HG03521 (cell line): ENCODE data around the gene RIPPLY2.
"Not testable (repeated sequence)": the region's sequence is repeated elsewhere in the genome, so short reads cannot be mapped to it uniquely, and the experiment has no call there.

Experiments used
- ATAC-seq: cut with Tn5 transposase; IDR thresholded peaks from one replicate; pipeline ENCODE4 v1.9.1; 2021; ENCODE audit warnings: mild to moderate bottlenecking, moderate library complexity; ENCODE audit not compliant: unreplicated experiment

Gene RIPPLY2, protein sequence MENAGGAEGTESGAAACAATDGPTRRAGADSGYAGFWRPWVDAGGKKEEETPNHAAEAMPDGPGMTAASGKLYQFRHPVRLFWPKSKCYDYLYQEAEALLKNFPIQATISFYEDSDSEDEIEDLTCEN

DNA sequence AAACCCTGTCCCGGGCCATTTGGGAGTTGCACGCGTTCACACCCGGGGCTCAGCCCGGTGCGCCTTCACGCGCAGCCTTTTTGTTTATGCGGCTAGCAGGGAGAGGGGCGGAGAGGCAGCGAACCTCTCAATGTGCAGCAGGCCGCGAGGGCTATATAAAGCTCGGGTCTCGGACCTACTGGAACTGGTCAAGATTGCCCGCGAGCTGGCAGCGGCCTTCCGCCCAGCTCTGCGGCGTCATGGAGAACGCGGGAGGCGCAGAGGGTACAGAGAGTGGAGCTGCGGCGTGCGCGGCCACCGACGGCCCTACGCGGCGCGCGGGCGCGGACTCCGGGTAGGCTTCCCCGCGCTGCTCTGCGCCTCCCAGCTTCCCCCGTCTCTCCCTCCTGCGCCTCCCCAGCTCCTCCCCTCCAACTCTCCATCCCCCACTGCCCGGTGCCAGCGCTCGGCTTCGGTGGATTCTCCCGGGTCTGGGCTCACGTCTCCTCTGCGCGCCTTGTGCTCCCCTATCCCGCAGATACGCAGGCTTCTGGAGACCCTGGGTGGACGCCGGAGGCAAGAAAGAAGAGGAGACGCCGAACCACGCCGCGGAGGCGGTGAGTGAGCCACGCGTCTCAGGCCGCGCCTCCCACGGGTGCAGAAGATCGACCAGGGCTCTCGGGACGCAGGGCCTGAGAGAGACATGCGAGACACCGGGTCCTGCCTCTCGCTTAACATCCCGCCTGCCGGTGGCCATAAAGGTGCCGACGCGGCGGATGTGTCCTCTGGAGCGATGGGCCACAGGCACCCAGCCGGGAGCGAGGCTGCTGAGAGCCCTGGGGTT lies at the start of gene RIPPLY2:
Gene RIPPLY2 (plus strand): TSS at position 183 of the 823 bp plus-strand sequence. CDS start 57 bp downstream, at position 240.
- ATAC-seq, result no peak

DNA sequence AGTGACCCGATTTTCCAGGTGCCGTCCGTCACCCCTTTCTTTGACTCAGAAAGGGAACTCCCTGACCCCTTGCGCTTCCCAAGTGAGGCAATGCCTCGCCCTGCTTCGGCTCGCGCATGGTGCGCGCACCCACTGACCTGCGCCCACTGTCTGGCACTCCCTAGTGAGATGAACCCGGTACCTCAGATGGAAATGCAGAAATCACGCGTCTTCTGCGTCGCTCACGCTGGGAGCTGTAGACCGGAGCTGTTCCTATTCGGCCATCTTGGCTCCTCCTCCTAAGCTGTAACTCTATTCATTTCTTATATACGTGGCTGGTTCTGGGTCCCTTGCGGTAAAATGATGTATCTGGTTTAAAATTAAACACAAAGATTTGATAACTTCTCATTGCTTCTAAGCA lies 49.7 kb upstream of the RIPPLY2 start:
- ATAC-seq, result not testable (repeated sequence)

DNA sequence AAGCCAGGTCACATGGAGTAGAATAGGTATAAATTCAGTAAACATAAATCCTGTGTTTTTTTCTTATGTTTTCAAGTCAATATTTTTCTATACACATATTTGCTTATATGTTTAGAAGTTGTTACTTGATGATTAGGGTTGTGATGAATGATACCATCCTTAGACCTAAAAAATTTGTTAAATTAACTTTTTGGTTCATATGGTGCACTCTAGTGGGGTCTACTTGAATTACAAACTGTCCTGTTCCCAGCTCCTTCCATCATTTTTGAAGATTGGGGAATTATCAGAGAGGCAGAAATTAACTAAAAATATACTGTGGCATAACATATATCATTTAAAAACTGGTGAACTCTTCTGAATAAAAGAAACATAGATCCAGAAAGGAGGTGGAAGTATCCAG lies 48.3 kb upstream of the RIPPLY2 start:
- ATAC-seq, result no peak

DNA sequence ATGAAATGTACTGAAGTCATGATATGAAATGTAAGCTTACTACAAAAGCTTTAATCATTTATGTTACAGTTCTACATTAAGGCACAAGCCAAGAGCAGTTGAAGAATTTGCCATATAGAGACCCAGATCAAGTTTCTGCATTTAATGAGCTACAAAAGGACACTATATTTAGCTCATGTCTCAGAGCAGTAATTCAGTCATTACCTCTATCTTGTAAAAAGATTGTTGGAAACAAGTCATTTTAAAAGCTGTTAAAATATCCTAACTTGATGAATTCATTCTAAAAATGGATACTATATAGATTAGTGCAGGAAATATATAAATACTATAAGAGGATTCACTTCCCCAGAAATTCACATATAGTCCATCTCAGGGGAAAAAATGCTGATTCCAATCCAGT lies 45.2 kb upstream of the RIPPLY2 start:
- no peak for ATAC-seq

DNA sequence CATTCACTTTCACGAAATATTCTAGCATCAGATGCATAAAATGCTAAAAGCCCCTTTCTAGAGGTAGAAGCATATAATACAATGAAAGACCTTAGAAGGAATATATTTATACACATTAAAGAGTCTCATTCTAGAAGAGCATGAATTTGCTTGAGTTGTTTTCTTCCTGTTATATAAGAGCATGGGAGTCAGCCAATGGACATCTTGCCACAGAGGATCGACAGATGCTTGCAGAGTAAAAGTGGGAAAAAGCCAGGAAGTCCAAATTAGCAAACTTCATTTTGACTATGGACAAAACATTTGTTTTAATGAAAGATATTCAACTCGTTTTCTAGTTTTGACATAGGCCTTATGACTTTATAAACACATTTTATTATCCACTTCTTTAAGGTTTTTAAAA lies 44.2 kb upstream of the RIPPLY2 start:
- ATAC-seq, result no peak

DNA sequence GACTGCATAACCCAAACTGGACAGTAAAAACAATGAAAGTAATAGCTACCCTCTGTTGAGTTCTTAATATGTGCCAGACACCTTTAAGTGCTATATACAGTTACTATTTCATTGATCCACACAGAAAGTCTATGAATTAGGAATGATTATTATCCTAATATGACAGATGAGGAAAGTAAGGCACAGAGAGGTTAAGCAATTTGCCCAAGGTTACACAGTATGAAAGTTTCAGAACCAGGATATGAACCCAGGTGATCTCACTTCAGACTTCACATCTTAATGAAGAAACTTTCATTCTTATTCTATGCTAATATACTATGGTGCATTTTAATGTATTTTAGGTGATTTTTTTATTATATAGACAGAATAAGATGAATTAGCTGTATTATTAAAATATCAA lies 40.6 kb upstream of the RIPPLY2 start:
- no peak for ATAC-seq

DNA sequence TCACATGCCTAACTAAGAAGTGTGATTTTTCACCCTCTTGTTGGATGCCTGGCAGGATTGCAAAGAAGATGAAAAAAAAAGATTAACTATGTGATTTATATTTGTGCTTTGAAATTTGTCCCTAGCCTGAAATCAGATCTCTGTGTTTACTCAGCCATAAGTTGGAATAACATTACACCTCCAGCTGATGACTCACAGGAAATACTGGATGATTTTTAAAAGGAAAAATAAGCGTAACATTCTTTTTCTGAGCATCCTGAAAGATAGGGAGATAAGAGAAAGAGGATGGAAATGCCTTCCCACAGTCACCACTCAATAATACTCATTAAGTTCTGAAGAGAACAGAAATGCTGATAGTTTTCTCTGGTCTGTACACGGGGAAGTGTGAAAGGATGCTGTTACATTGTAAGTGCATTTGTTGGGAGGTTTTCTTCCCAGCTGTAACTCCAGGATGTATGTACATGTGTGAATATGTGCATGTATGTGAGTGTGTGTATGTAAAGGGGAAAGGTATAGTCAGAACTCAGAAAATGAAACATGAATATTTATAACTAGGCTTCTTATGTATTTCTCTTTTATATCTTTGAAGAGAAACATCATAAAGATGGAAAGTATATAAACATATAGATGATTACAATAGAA lies 37.4 kb upstream of the RIPPLY2 start:
- no peak for ATAC-seq

DNA sequence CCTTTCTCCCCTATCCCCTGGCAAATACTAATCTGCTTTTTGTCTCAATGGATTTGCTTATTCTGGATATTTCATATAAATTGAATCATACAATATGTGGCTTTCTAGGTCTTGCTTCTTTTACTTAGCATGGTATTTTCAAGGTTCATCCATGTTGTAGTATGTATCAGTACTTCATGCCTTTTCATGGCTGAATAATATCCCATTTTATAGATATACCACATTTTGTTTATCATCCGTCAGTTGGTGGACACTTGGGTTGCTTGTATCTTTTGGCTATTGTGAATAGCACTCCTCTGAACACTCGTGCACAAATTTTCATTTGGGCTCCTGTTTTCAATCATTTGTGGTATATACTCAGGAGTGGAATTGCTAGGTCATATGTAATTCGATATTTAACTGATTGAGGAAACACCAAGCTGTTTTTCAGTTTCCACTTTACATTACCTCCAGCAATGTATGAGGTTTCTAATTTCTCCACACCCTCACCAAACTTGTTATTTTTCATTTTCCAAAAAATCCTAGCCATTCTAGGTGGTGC lies 30.5 kb upstream of the RIPPLY2 start:
- ATAC-seq, result no peak

DNA sequence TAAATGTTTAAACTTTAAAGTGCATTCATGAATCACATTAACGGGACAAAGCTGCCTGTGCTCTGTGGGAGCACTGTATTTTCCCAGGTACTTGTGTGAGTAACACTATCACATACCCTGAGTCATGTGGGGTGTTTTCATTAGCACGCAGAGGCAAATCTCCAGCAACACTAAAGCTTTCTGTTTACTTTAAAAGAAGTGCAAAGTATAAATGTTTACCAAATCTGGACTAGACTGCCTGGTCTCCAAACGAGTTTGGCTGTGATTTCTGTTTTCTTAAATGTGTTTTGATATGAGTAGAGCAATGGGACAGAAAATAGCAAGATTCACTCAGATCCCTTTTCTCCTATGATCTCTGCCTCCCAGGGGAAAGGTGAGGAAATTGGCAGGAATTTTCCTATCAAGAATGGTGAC lies 28.8 kb upstream of the RIPPLY2 start:
- ATAC-seq, result no peak

DNA sequence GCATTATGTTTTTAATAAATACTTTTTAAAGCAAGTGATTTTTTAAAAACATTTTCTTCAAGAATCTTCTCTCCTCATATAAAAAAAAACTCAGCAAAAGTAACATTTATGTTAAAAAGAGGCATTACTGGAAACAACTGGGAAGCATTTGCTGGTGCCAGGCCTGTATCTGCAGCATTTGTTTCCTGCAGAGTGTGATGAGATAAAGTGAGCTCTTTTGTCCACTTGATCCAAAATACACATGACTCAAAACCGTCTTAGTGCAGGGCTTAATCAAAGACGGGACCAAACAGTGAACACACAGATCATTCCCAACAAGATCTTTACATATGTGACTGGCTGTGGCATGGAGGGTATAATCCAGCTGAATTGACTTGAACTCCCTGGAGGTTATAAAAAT lies 28.3 kb upstream of the RIPPLY2 start:
- ATAC-seq, result no peak

DNA sequence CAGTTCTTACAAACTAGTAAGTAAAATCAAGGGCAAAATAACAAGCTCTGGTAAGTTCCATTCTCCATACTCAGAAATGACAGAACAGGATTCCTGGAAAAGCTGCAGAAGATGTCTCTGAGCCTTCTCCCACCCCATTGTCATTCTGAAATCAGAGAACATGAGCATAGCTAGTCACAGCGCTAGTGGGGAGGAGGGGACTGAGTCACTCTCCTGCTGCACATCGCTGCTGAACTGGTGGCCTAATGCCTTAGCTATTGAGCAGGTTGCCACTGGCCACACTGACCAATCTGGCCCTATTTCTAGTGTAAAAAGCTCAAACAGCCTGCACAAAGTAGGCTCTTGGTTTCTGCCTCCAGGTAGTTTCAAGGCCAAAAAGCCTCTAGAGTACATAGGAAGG lies 26.1 kb upstream of the RIPPLY2 start:
- no peak for ATAC-seq

DNA sequence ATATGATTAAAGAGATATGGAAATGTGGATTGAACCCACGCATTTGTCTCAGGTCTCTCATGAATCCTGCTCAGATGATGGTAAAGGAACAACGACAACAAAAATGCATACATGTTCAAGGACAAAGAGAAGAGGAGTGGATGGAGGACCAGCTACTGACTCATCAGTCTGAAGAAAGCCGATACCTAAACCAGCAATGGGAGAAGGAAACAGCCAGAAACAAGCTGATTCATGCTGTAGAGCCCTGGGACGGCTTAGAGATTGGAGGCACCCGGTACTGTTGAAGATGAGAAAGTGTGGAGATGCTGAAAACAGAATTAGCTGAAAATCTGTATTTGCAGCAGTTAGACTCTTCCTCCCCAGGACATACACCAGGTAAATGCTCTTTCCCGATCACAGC lies 14.4 kb upstream of the RIPPLY2 start:
- ATAC-seq, result no peak

DNA sequence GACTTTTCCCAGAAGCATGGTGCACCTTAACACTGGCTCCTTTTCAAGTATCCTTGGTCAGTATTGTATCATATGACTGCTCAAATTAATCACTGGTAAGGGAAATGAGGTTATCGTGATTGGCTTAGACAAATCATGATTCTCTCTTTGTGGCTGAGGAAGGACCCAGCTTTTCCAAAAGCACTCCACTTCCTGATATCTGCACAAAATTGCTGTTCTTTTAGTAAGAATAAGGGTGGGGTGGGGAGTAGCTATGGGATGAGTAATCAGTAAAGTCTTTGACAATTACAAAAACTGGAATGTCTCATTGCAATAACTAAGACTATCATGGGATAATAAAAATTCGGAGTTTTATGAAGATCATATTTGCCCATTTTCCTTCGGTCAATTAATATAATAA lies 9.0 kb upstream of the RIPPLY2 start:
- no peak for ATAC-seq

DNA sequence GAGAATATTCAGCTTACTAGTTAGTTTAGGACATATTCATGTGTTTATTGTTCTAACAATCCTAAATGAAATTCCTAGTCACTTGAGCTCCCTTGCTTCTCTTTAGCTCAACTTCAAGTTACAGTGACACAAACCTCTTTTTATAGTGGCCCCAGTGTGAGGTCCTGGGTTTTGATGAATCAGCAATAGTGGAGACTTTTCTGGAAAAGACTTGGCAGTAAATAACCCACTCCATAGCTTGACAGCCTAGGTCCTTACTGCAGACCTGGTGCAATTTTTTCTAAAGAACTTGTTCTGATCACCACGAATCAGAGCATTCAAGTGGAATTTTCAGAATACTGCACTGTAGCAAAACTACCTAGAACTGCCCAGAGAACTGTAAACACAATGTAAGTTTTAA lies 6.9 kb upstream of the RIPPLY2 start:
- ATAC-seq, result no peak

DNA sequence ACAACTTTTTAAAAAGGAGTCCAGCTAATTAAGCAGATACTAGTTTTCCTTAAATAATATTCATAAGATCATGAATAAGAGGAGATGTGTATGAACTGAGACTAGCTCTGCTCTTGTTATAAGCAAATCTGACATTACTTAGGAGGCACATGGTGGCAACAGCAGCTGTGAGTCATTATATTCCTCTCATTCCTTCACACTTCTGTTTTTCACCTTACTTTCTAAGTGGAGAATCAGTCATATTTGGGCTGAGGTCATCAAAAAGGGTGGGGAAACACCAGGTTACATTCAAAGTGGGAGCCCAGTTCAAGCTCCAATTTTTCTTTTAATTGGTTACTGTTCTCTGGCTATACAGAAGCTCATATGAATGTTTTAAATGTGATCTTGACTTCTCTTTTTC lies 6.0 kb upstream of the RIPPLY2 start:
- ATAC-seq, result peak; percentile 54

DNA sequence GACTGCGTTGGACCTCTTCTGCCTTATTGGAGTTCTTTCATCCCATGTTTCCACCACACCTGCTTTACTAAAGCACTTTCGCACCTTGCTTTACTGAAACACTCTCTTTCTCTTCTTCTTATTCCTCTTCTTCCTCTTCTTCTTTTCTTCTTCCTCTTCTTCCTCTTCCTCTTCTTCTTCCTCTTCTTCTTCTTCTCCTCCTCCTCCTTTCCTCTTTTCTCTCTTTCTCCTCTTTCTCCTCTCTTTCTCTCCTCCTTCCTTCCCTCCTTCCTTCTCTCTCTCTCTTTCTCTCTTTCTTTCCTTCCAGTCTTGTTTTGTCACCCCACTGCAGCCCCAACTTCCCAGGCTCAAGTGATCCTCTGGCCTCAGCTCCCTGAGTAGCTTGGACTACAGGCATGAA lies 4.0 kb upstream of the RIPPLY2 start:
- no peak for ATAC-seq

DNA sequence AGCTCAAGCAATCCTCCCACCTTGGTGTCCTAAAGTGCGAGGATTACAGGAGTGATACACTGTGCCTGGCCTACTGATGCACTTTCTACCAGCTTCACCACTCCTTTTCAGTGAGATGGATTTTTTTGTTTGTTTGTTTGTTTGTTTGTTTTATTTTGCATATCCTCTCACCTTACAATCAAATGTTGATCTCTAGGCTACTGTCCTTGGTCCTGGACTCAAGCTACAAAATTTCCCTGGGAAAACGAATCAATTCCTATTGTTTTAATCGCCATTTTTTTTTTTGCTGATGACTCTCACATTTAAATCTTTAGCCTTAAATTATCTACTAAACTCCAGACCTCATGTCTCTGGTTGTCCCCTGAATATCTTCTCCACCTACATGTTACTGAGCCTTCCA lies 3.5 kb upstream of the RIPPLY2 start:
- no peak for ATAC-seq

DNA sequence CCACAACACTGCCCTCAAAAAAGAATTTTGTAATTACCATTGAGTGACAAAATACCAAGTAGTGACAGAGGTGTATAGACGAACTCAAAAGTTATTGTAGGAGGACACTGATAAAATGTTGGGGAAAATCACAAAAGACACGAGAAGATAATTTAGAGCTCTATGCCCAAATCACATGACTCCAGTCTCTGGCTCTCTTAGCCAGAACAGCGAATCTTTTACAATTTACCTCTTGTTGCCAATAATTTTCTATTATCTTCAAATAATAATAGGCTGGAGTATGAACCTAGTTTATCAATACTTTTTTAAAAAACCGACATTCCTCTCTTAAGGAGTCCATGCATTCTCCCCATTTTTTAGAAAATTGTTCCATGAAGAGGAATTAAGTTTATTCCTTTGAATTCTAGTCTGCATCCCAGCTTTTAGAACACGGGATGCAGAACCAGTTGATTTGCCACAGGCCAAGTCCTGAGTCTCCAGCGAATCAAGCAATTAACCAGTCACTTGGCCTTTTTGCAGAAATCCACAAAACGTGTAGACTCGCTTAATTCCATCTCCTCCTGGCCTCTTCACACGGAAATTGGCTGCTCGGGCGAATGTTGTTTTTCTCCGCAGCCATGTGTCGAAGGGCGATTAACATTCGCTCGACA lies 507 bp upstream of the RIPPLY2 start:
- no peak for ATAC-seq

DNA sequence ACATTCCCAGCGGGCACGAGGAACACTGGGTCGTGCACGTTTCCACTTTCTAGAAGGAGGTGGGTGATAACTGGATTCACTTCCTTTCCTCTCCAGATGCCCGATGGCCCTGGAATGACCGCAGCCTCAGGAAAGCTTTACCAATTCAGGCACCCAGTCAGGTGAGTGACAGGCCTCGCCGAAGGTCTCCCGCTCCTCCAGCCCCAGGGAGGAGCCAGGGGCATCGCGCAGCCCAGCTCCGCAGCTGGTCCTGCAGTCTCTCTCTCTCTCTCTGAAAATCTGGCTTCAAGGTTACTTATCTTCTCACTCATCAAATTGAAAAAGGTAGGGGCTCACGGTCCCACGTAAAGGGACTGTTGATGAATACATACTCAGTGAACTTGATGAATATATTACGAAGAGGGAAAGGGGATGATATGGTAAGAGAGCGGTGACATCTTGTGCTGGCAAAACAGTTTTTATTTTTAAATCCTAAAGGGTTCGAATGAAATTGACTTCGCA lies 891 bp downstream of the RIPPLY2 start:
- ATAC-seq, result no peak

DNA sequence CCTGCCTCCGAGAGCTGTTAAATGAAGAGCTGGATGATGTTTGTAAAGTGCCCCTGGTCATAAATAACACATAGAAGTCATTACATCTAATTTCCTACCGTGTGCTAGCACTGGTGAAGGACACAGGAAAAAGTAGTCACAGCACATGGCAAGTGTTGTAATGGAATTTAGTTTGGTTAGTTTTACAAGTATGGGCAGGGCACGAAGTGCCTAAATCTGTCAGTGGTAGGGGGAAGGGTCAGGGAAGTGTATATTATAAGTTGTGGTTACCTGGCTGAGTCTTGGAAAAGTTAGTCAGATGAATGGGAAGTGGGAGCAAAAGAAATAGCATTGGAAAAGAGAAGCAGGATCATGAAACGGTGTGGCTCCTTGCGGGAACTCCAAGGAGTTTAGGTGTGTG lies 1.6 kb downstream of the RIPPLY2 start:
- ATAC-seq, result no peak
